Bronchial epithelial cell (primary cell): ENCODE measurements around the gene FCGR3B. TPM values are rescaled to one million over a fixed set of nuclear protein-coding genes. Genes with fewer than 3 reads are reported as not detected.
"Not testable (repeated sequence)": the region's sequence is repeated elsewhere in the genome, so short reads cannot be mapped to it uniquely, and the experiment has no call there.

ENCODE experiments used
- DNase-seq: peaks from one replicate; pipeline ENCODE4 v3.0.0-alpha.2; 2010; ENCODE audit warnings: low read depth
- FAIRE-seq: peaks from 2 replicates; lab custom pipeline; 2011; peaks lifted over from hg19 to GRCh38; lab: Jason Lieb, UNC
- H3K27me3 ChIP-seq: 2 replicates; pipeline ENCODE4 v1.5.1; 2011; ENCODE audit warnings: low read length; ENCODE audit not compliant: control insufficient read depth, insufficient read depth
- H3K36me3 ChIP-seq: 2 replicates; pipeline ENCODE4 v1.5.1; 2011; ENCODE audit warnings: low read length; ENCODE audit not compliant: control insufficient read depth, insufficient read depth
- H3K4me3 ChIP-seq: 2 replicates; pipeline ENCODE4 v1.5.1; 2011; ENCODE audit warnings: mild to moderate bottlenecking, low read depth, low read length, control low read depth
- total RNA-seq: library from RNA; depleted of rRNA; stranded (reverse); fragments of >200 nt; gene quantifications from 2 replicates; pipeline ENCODE4 v1.2.1, GENCODE V29; 2014

FCGR3B gene
- total RNA-seq, 1 donor from 2014 or later, result not detected

DNA sequence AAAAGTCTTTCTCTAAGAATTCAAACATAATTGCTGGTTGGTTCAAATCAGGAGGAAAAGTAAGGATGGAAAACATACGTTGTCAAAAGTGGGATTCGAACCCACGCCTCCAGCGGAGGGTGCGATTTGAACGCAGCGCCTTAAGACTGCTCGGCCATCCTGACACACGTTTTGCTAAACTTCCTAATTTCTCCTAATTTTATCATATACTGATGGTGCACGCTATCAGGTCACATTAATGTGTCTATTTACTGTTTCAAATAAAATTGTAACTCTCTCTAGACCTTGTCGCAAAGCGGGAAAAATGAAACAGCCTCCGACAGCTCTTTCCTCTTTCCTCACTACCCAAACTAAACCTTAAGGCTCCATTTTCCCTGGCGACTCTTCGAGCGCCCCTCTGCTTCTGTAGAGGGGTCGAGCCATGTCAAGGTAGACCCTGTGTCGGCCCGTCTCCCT is 19.1 kb downstream of the FCGR3B start:
- H3K27me3 ChIP-seq, H3K36me3 ChIP-seq, FAIRE-seq: not testable (repeated sequence)
- peak overlapping the region; percentile 32 for H3K4me3 ChIP-seq
- DNase-seq, result peak; percentile 26

DNA sequence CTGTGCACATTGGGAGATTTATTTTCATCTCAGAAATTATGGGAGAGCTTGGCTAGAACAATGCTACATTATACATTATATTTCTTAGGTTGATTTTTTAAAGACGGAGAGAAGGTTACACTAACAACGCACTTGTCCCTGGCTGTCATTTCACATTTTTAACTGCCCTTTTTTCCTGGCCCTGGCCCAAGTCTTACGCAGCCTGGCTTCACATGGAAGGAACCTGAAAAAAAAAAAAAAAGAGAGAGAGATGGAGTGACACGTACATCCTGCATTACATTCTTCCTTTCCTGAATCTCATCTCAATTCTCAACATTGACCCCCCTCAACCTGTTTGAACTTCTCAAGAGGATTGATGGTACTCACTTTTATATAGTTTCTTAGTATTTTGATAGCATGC is 20.8 kb downstream of the FCGR3B start:
- DNase-seq, H3K36me3 ChIP-seq, H3K27me3 ChIP-seq, FAIRE-seq, H3K4me3 ChIP-seq: not testable (repeated sequence)

DNA sequence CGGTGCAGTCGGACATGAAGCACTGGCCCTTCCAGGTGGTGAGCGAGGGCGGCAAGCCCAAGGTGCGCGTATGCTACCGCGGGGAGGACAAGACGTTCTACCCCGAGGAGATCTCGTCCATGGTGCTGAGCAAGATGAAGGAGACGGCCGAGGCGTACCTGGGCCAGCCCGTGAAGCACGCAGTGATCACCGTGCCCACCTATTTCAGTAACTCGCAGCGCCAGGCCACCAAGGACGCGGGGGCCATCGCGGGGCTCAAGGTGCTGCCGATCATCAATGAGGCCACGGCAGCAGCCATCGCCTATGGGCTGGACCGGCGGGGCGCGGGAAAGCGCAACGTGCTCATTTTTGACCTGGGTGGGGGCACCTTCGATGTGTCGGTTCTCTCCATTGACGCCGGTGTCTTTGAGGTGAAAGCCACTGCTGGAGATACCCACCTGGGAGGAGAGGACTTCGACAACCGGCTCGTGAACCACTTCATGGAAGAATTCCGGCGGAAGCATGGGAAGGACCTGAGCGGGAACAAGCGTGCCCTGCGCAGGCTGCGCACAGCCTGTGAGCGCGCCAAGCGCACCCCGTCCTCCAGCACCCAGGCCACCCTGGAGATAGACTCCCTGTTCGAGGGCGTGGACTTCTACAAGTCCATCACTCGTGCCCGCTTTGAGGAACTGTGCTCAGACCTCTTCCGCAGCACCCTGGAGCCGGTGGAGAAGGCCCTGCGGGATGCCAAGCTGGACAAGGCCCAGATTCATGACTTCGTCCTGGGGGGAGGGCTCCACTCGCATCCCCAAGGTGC is 24.2 kb downstream of the FCGR3B start:
- not testable (repeated sequence) for FAIRE-seq, H3K4me3 ChIP-seq, H3K36me3 ChIP-seq, DNase-seq, H3K27me3 ChIP-seq

GRCh38 chr1:161605762-161606540 is 25.0 kb downstream of the FCGR3B start:
- H3K4me3 ChIP-seq, result peak overlapping the region; percentile 24
- not testable (repeated sequence) for H3K27me3 ChIP-seq, H3K36me3 ChIP-seq, FAIRE-seq
- DNase-seq, result peak; percentile 50

- H3K4me3 ChIP-seq, DNase-seq, H3K36me3 ChIP-seq, FAIRE-seq, H3K27me3 ChIP-seq: not testable (repeated sequence)
These were observed 26.0 kb downstream of the FCGR3B start for GRCh38 chr1:161605024-161605423.

- not testable (repeated sequence) for H3K4me3 ChIP-seq, H3K27me3 ChIP-seq, DNase-seq, FAIRE-seq, H3K36me3 ChIP-seq
These were observed 33.9 kb downstream of the FCGR3B start for GRCh38 chr1:161597077-161597476.

DNA sequence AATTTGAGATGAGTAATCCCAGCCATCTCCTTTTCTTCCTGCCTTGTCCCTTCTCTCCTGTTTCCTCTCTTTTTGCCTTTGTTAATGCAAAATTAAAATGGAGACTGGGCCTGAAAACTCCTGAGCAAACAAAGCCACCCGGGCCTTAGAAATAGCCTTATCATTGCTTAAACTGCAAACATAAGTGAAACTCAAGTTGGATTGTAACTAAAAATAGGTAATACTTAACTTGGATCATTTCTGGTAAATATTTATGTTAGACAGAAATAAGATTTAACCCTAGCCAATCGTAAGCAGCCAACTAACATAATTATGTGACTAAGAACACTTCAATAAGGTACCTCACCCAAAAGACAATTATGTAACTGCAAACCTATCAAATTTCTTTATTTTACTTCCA is 35.4 kb downstream of the FCGR3B start:
- FAIRE-seq, H3K27me3 ChIP-seq: not testable (repeated sequence)

DNA sequence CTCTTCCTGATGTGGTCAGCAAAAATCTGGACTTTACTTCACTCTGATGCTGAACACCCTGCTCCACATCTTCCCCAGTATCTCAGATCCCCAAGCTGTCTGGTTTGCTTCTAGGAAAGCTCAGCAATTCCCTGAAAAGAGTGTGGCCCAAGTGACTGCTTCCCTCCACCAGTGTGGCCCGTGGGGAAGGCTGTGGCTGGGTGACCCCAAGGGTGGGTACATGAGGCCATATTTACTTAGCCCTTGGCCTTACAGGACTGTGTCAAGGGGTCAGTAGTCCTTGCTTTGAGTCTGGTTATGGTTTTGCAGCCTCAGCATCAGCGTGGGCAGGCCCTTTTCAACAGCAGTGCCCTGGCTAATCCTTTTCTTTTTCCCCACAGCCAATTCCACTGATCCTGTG is 35.8 kb downstream of the FCGR3B start:
- H3K36me3 ChIP-seq, H3K27me3 ChIP-seq, DNase-seq, H3K4me3 ChIP-seq, FAIRE-seq: not testable (repeated sequence)

More for the DNA sequence above, 35.4 kb downstream of the FCGR3B start:
- DNase-seq, H3K36me3 ChIP-seq, H3K4me3 ChIP-seq: not testable (repeated sequence)

- not testable (repeated sequence) for H3K4me3 ChIP-seq, DNase-seq, H3K27me3 ChIP-seq, H3K36me3 ChIP-seq, FAIRE-seq
These were observed 36.5 kb downstream of the FCGR3B start for GRCh38 chr1:161594269-161594984.

GRCh38 chr1:161593092-161593755 is 37.8 kb downstream of the FCGR3B start:
- not testable (repeated sequence) for FAIRE-seq, H3K36me3 ChIP-seq, H3K4me3 ChIP-seq, H3K27me3 ChIP-seq, DNase-seq

- DNase-seq, FAIRE-seq, H3K36me3 ChIP-seq, H3K4me3 ChIP-seq, H3K27me3 ChIP-seq: not testable (repeated sequence)
These were observed 38.4 kb downstream of the FCGR3B start for GRCh38 chr1:161592586-161592985.

DNA sequence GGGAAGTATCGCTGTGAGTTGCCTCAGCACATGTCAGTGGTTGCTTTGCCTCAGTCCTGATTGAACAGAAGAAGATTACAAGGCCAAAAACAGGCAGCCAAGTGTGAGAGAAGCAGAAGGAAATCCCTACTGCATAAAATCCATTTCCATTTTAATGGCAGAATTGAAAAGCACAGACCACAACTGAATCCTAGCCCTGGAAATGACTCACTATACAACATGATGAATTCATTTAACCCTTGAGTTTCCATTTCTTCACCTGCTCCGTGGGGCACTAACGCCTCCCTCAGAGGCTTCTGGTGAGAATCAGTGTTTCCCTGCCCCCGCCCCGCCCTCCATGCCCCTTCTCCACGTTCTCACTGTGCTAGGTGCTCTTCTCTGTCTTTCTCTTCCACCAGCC is 41.1 kb downstream of the FCGR3B start:
- H3K27me3 ChIP-seq, FAIRE-seq, H3K4me3 ChIP-seq, DNase-seq, H3K36me3 ChIP-seq: not testable (repeated sequence)

DNA sequence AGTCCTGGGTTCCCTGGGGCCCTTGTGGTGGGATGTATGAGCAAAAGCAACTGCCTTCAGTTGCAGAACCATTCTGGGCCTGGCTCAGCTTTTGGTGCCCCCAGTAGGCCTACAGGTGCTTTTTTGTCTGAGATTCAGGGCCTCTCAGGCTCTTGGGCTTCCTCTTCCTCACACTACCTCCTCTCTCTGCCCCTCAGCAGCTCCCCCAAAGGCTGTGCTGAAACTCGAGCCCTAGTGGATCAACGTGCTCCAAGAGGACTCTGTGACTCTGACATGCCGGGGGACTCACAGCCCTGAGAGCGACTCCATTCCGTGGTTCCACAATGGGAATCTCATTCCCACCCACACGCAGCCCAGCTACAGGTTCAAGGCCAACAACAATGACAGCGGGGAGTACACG is 41.6 kb downstream of the FCGR3B start:
- DNase-seq, H3K4me3 ChIP-seq, H3K27me3 ChIP-seq, FAIRE-seq, H3K36me3 ChIP-seq: not testable (repeated sequence)
